GM06990 (cell line): ENCODE measurements around the gene RSL1D1.
"Not testable (repeated sequence)": the region's sequence is repeated elsewhere in the genome, so short reads cannot be mapped to it uniquely, and the experiment has no call there.

ENCODE experiments used
- DNase-seq: peaks from one replicate; pipeline ENCODE4 v3.0.0-alpha.2; 2011; ENCODE audit not compliant: insufficient read length; ENCODE audit errors: extremely low read depth
- H3K27me3 ChIP-seq: replicated peaks from 2 replicates; pipeline ENCODE4 v1.6.0; 2011; ENCODE audit warnings: low read length; ENCODE audit not compliant: control insufficient read depth, insufficient read depth
- H3K36me3 ChIP-seq: 2 replicates; pipeline ENCODE4 v1.5.1; 2011; ENCODE audit warnings: low read length; ENCODE audit not compliant: control insufficient read depth, insufficient read depth
- H3K4me3 ChIP-seq: replicated peaks from 2 replicates; pipeline ENCODE4 v1.5.1; 2011; ENCODE audit warnings: low read depth, mild to moderate bottlenecking, control low read depth, low read length
- CTCF ChIP-seq: IDR thresholded peaks from 2 replicates; pipeline ENCODE4 v1.5.1; 2011; ENCODE audit warnings: low read length, control low read depth, mild to moderate bottlenecking, inconsistent platforms; ENCODE audit not compliant: insufficient read depth, poor library complexity, severe bottlenecking

RSL1D1 gene

GRCh38 chr16:11816123-11816522, 35.2 kb downstream of the RSL1D1 start:
- no peak for TF ChIP-seq CTCF
- H3K4me3 ChIP-seq, result no peak overlapping the region
- no peak for DNase-seq
- H3K36me3 ChIP-seq, result no peaks in the 10 kb centered on the region
- H3K27me3 ChIP-seq, result no peaks in the 10 kb centered on the region

- DNase-seq, result not testable (repeated sequence)
Measured at GRCh38 chr16:11814800-11815199, 36.5 kb downstream of the RSL1D1 start.

GRCh38 chr16:11806721-11807120, 44.6 kb downstream of the RSL1D1 start:
- TF ChIP-seq CTCF, result no peak
- Histone ChIP-seq H3K4me3 (no peak overlapping the region), H3K36me3 (no peaks in the 10 kb centered on the region), H3K27me3 (no peaks in the 10 kb centered on the region)
- no peak for DNase-seq

More at GRCh38 chr16:11814800-11815199, 36.5 kb downstream of the RSL1D1 start:
- H3K36me3 ChIP-seq, H3K27me3 ChIP-seq, H3K4me3 ChIP-seq: not testable (repeated sequence)

GRCh38 chr16:11805556-11805955, 45.8 kb downstream of the RSL1D1 start:
- Histone ChIP-seq H3K27me3 (no peaks in the 10 kb centered on the region), H3K36me3 (no peaks in the 10 kb centered on the region), H3K4me3 (no peak overlapping the region)
- no peak for TF ChIP-seq CTCF
- DNase-seq, result no peak

GRCh38 chr16:11801481-11802021, 49.8 kb downstream of the RSL1D1 start:
- TF ChIP-seq CTCF, result no peak
- DNase-seq, result no peak
- no peaks in the 10 kb centered on the region for H3K36me3 ChIP-seq
- no peaks in the 10 kb centered on the region for H3K27me3 ChIP-seq
- H3K4me3 ChIP-seq, result no peak overlapping the region

- H3K27me3 ChIP-seq, result no peaks in the 10 kb centered on the region
- no peaks in the 10 kb centered on the region for H3K36me3 ChIP-seq
- TF ChIP-seq CTCF, result no peak
- DNase-seq, result no peak
- H3K4me3 ChIP-seq, result peak overlapping the region; percentile 34
Measured at GRCh38 chr16:11800382-11800718, 51.0 kb downstream of the RSL1D1 start.
